GM21529 (cell line): ENCODE results near the gene C14orf132.

ENCODE experiments used
- ATAC-seq: cut with Tn5 transposase; IDR thresholded peaks from one replicate; pipeline ENCODE4 v1.9.1; 2021; ENCODE audit not compliant: unreplicated experiment

The C14orf132 gene

GRCh38 chr14:96096639-96097610 is 57.8 kb downstream of the C14orf132 start:
- no peak for ATAC-seq

- ATAC-seq: no peak
Measured at GRCh38 chr14:96097752-96098151, 58.6 kb downstream of the C14orf132 start.

GRCh38 chr14:96098309-96098998 is 59.3 kb downstream of the C14orf132 start:
- no peak for ATAC-seq

- no peak for ATAC-seq
Measured at GRCh38 chr14:96098999-96099335, 59.8 kb downstream of the C14orf132 start.

GRCh38 chr14:96100161-96101064 is 61.3 kb downstream of the C14orf132 start:
- no peak for ATAC-seq

- no peak for ATAC-seq
Measured at GRCh38 chr14:96102081-96102856, 63.1 kb downstream of the C14orf132 start.

GRCh38 chr14:96103075-96103474 is 63.9 kb downstream of the C14orf132 start:
- ATAC-seq: no peak

GRCh38 chr14:96103560-96104460 is 64.6 kb downstream of the C14orf132 start:
- no peak for ATAC-seq

GRCh38 chr14:96104469-96105057 is 65.4 kb downstream of the C14orf132 start:
- ATAC-seq: peak; percentile 51

- peak; percentile 11 for ATAC-seq
Measured at GRCh38 chr14:96105089-96105925, 66.1 kb downstream of the C14orf132 start.

- no peak for ATAC-seq
Measured at GRCh38 chr14:96105926-96106441, 66.8 kb downstream of the C14orf132 start.

- ATAC-seq: no peak
Measured at GRCh38 chr14:96106891-96107290, 67.7 kb downstream of the C14orf132 start.

- no peak for ATAC-seq
Measured at GRCh38 chr14:96108061-96108795, 69.1 kb downstream of the C14orf132 start.

- ATAC-seq: no peak
Measured at GRCh38 chr14:96108911-96109310, 69.7 kb downstream of the C14orf132 start.

GRCh38 chr14:96109596-96110355 is 70.6 kb downstream of the C14orf132 start:
- ATAC-seq: no peak

GRCh38 chr14:96112032-96112431 is 72.9 kb downstream of the C14orf132 start:
- ATAC-seq: no peak
